Sigmoid colon (tissue), 7 donors: ENCODE data around the gene GTF2A1L. TPM values are rescaled to one million over a fixed set of nuclear protein-coding genes. Genes with fewer than 3 reads are reported as not detected.
A peak's percentile ranks its signal among the peaks of the same experiment; 100 is the strongest.
"Not testable (repeated sequence)": the region's sequence is repeated elsewhere in the genome, so short reads cannot be mapped to it uniquely, and the experiment has no call there.

Source experiments
- DNase-seq: peaks from one replicate; pipeline ENCODE4 v3.0.0-alpha.2; 2019
- H3K27ac ChIP-seq, 4 donors: fragments of 200-600 bp; sonication (generic); one replicate each; pipeline ENCODE4 v1.5.1; 2016 to 2019; ENCODE audit warnings: mild to moderate bottlenecking in 1 of 4
- H3K27me3 ChIP-seq, 3 donors: fragments of 200-600 bp; sonication (generic); one replicate each; pipeline ENCODE4 v1.5.1; 2019; ENCODE audit warnings: mild to moderate bottlenecking in 1 of 3
- H3K36me3 ChIP-seq, 4 donors: fragments of 200-600 bp; sonication (generic); one replicate each; pipeline ENCODE4 v1.5.1; 2016 to 2019
- H3K4me1 ChIP-seq, 4 donors: fragments of 200-600 bp; sonication (generic); one replicate each; pipeline ENCODE4 v1.5.1; 2017 to 2019
- H3K4me3 ChIP-seq, 4 donors: fragments of 200-600 bp; sonication (generic); one replicate each; pipeline ENCODE4 v1.5.1; 2017 to 2019; ENCODE audit warnings: mild to moderate bottlenecking in 2 of 4, moderate library complexity in 1 of 4
- H3K9me3 ChIP-seq, 4 donors: fragments of 200-600 bp in 3 of 4; sonication (generic) in 3 of 4; one replicate each; pipeline versions ENCODE4 v1.5.1 to v1.6.1; 2013 to 2019
- CTCF ChIP-seq, 4 experiments: fragments of 450-650 bp in 3 of 4; fragments of 200-600 bp in 1 of 4; IDR thresholded peaks; one replicate each; pipeline ENCODE4 v1.5.1; 2016 to 2019; ENCODE audit warnings: antibody characterized with exemption in 4 of 4, mild to moderate bottlenecking in 3 of 4, moderate library complexity in 2 of 4
- EP300 ChIP-seq, 4 donors: sonication (generic); formaldehyde crosslinking; IDR thresholded peaks; one replicate each; pipeline ENCODE4 v1.6.1; 2017; ENCODE audit warnings: antibody characterized with exemption in 4 of 4
- POLR2A ChIP-seq, 2 donors: fragments of 450-650 bp; IDR thresholded peaks; one replicate each; pipeline ENCODE4 v1.6.1; 2016; ENCODE audit warnings: antibody characterized with exemption in 2 of 2, mild to moderate bottlenecking in 2 of 2, moderate library complexity in 2 of 2
- POLR2AphosphoS5 ChIP-seq, 4 donors: sonication (generic); formaldehyde crosslinking; IDR thresholded peaks; one replicate each; pipeline ENCODE4 v1.6.1; 2017; ENCODE audit warnings: antibody characterized with exemption in 4 of 4
- WGBS, 2 donors: extraction: QIAGEN DNeasy Blood & Tissue Kit; methylation state at CpG; one replicate each; pipeline ENCODE4 v1.1.7; 2013; 5-methylcytosine and 5-hydroxymethylcytosine counted together
- intact Hi-C: fragments of 100-400 bp; cut with DNase I; formaldehyde crosslinking; loops from one replicate; pipeline ENCODE4 v1.15.1; 2023
- polyA plus RNA-seq, 3 donors: library from polyadenylated mRNA; stranded (reverse); fragments of 200-250 nt; gene quantifications; one replicate each; pipeline ENCODE4 v1.2.3, GENCODE V29; 2013
- total RNA-seq, 4 donors: library from RNA; depleted of rRNA; stranded (reverse); fragments of >200 nt; gene quantifications; one replicate each; pipeline ENCODE4 v1.1.0, GENCODE V29; 2016
- donor health status: healthy with polysubstance abuse.
- donor health status: Bipolar disorder and iron deficiency.
- donor health status: healthy.

Gene GTF2A1L
- total and polyA plus RNA-seq, 7 donors, result 0.66 to 105 (median 26.2) TPM; not detected in 1

GRCh38 chr2:48589170-48589767 lies 28.4 kb upstream of the GTF2A1L start:
- intact Hi-C loops, result loop anchor here (2.0 to 5.0 kb wide), 2 partner anchors 57 to 118 kb away; partner anchors contain the start of gene STON1
- Histone ChIP-seq H3K36me3 (peaks cover 4 to 66% (median 15%) of the 10 kb centered on the region in 4 donors), H3K9me3 (no peaks in the 10 kb centered on the region), H3K4me3 (no peak overlapping the region), H3K4me1 (peaks cover 0 to 47% (median 38%) of the 10 kb centered on the region in 4 donors), H3K27me3 (no peaks in the 10 kb centered on the region), H3K27ac (peak overlapping the region in 2 of 4 donors; percentile 30 to 51)
- 38 to 45% methylated on average over 5 of the region's 5 CpGs for WGBS, 2 donors
- no peak for DNase-seq
- TF ChIP-seq CTCF (IDR thresholded peaks at IDR 0.05) (peak; percentile 52 to 81 (median 66)), POLR2A (IDR thresholded peaks at IDR 0.05) (no peak), EP300 (IDR thresholded peaks at IDR 0.05) (no peak), POLR2AphosphoS5 (IDR thresholded peaks at IDR 0.05) (peak in 1 of 4 donors; percentile 5)

- peaks cover 0 to 45% (median 34%) of the 10 kb centered on the region in 4 donors for H3K4me1 ChIP-seq
- intact Hi-C loops, result no loop called here
- no peaks in the 10 kb centered on the region for H3K27me3 ChIP-seq
- DNase-seq, result no peak
- WGBS, 2 donors, result 77 to 90% methylated on average over 1 of the region's 1 CpG
- no peaks in the 10 kb centered on the region for H3K9me3 ChIP-seq
- no peak overlapping the region for H3K27ac ChIP-seq
- TF ChIP-seq EP300 (IDR thresholded peaks at IDR 0.05) (no peak), POLR2AphosphoS5 (IDR thresholded peaks at IDR 0.05) (no peak), POLR2A (IDR thresholded peaks at IDR 0.05) (no peak), CTCF (IDR thresholded peaks at IDR 0.05) (no peak)
- no peak overlapping the region for H3K4me3 ChIP-seq
- peaks cover 4 to 68% (median 12%) of the 10 kb centered on the region in 4 donors for H3K36me3 ChIP-seq
Observed at GRCh38 chr2:48590017-48590416, 27.6 kb upstream of the GTF2A1L start.

GRCh38 chr2:48592067-48592466 lies 25.6 kb upstream of the GTF2A1L start:
- peaks cover 4 to 74% (median 13%) of the 10 kb centered on the region in 4 donors for H3K36me3 ChIP-seq
- no peak for TF ChIP-seq POLR2AphosphoS5 (IDR thresholded peaks at IDR 0.05)
- no peak for TF ChIP-seq POLR2A (IDR thresholded peaks at IDR 0.05)
- TF ChIP-seq EP300 (IDR thresholded peaks at IDR 0.05), result no peak
- no peak for TF ChIP-seq CTCF (IDR thresholded peaks at IDR 0.05)
- H3K9me3 ChIP-seq, result no peaks in the 10 kb centered on the region
- H3K4me3 ChIP-seq, result no peak overlapping the region
- no peaks in the 10 kb centered on the region for H3K27me3 ChIP-seq
- no peak overlapping the region for H3K27ac ChIP-seq
- no peak for DNase-seq
- intact Hi-C loops, result no loop called here
- 63 to 85% methylated on average over 2 of the region's 2 CpGs for WGBS, 2 donors
- H3K4me1 ChIP-seq, result peaks cover 0 to 36% (median 24%) of the 10 kb centered on the region in 4 donors

- H3K4me1 ChIP-seq, H3K27me3 ChIP-seq, H3K27ac ChIP-seq, DNase-seq, intact Hi-C loops, H3K9me3 ChIP-seq, H3K4me3 ChIP-seq: not testable (repeated sequence)
- H3K36me3 ChIP-seq, result peaks cover 14 to 84% (median 28%) of the 10 kb centered on the region in 4 donors
- 94% methylated on average over 7 of the region's 7 CpGs for WGBS, 2 donors
Observed at GRCh38 chr2:48596751-48597150, 20.9 kb upstream of the GTF2A1L start.

DNA sequence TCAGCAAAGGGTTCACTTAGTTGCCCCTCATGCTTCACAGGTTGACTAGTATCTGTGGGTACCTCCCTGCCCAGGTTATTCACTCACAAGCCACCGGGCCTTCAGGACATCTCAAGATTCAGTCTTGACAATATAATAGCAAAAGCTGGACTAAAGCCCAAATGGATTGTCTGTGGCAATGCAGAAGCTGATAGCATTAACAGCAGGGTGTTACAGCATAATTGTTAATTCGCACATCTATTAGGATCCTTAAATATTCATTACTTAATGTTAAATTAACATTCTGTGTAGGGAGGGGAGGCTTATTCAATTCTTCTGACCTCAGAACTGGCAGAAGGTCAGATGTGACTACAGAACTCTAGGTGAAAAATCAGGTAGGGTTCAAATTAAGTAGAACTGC lies 20.2 kb upstream of the GTF2A1L start:
- Histone ChIP-seq H3K27ac (no peak overlapping the region), H3K9me3 (no peaks in the 10 kb centered on the region), H3K4me3 (no peak overlapping the region), H3K27me3 (no peaks in the 10 kb centered on the region), H3K36me3 (peaks cover 14 to 77% (median 26%) of the 10 kb centered on the region in 4 donors), H3K4me1 (peaks cover 0 to 9% (median 2%) of the 10 kb centered on the region in 4 donors)
- TF ChIP-seq POLR2A (IDR thresholded peaks at IDR 0.05), result no peak
- TF ChIP-seq CTCF (IDR thresholded peaks at IDR 0.05), result no peak
- no peak for TF ChIP-seq POLR2AphosphoS5 (IDR thresholded peaks at IDR 0.05)
- no peak for TF ChIP-seq EP300 (IDR thresholded peaks at IDR 0.05)
- 69 to 84% methylated on average over 2 of the region's 2 CpGs for WGBS, 2 donors
- intact Hi-C loops, result no loop called here
- no peak for DNase-seq
